ENCODE data around the gene ADAMTSL3. TPM values are rescaled to one million over a fixed set of nuclear protein-coding genes. Genes with fewer than 3 reads are reported as not detected.

The ADAMTSL3 gene
- total and polyA plus RNA-seq, 8 donors = 0.54 to 19.2 (median 6.1) TPM

- no peak for DNase-seq
- TF ChIP-seq, protein P1, sequence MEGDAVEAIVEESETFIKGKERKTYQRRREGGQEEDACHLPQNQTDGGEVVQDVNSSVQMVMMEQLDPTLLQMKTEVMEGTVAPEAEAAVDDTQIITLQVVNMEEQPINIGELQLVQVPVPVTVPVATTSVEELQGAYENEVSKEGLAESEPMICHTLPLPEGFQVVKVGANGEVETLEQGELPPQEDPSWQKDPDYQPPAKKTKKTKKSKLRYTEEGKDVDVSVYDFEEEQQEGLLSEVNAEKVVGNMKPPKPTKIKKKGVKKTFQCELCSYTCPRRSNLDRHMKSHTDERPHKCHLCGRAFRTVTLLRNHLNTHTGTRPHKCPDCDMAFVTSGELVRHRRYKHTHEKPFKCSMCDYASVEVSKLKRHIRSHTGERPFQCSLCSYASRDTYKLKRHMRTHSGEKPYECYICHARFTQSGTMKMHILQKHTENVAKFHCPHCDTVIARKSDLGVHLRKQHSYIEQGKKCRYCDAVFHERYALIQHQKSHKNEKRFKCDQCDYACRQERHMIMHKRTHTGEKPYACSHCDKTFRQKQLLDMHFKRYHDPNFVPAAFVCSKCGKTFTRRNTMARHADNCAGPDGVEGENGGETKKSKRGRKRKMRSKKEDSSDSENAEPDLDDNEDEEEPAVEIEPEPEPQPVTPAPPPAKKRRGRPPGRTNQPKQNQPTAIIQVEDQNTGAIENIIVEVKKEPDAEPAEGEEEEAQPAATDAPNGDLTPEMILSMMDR (IDR thresholded peaks at IDR 0.05) = no peak
- no peak for FAIRE-seq
- intact Hi-C loops (cut with DNase I) = no loop called here
- no peaks in the 10 kb centered on the region for H3K27me3 ChIP-seq
- no peak for ATAC-seq
- H3K27ac ChIP-seq = no peak overlapping the region
- no peaks in the 10 kb centered on the region for H3K4me1 ChIP-seq
- no peaks in the 10 kb centered on the region for H3K9me3 ChIP-seq
- WGBS, 2 donors = 87 to 93% methylated on average over 4 of the region's 4 CpGs
- no peak overlapping the region for H3K4me3 ChIP-seq
- H3K36me3 ChIP-seq = no peaks in the 10 kb centered on the region
Observed at GRCh38 chr15:83830381-83830780, 176.5 kb downstream of the ADAMTSL3 start.

- H3K36me3 ChIP-seq = no peaks in the 10 kb centered on the region
- H3K27ac ChIP-seq = no peak overlapping the region
- H3K4me1 ChIP-seq = peaks cover 0 to 5% (median 0%) of the 10 kb centered on the region in 3 donors
- ATAC-seq (no peak), FAIRE-seq (no peak), DNase-seq (no peak)
- no peak overlapping the region for H3K4me3 ChIP-seq
- TF ChIP-seq, protein P1 (IDR thresholded peaks at IDR 0.05) = no peak
- no peaks in the 10 kb centered on the region for H3K27me3 ChIP-seq
- intact Hi-C loops (cut with DNase I) = no loop called here
- no peaks in the 10 kb centered on the region for H3K9me3 ChIP-seq
- 91 to 95% methylated on average over 4 of the region's 4 CpGs for WGBS, 2 donors
Observed at GRCh38 chr15:83833569-83833968, 179.6 kb downstream of the ADAMTSL3 start.

- Histone ChIP-seq H3K9me3 (no peaks in the 10 kb centered on the region), H3K4me3 (no peak overlapping the region), H3K36me3 (no peaks in the 10 kb centered on the region), H3K27ac (no peak overlapping the region), H3K27me3 (no peaks in the 10 kb centered on the region), H3K4me1 (peaks cover 0 to 9% (median 4%) of the 10 kb centered on the region in 3 donors)
- FAIRE-seq (no peak), DNase-seq (no peak), ATAC-seq (no peak)
- 89 to 91% methylated on average over 1 of the region's 1 CpG for WGBS, 2 donors
- intact Hi-C loops (cut with DNase I) = no loop called here
- TF ChIP-seq, protein P1 (IDR thresholded peaks at IDR 0.05) = no peak
Observed at GRCh38 chr15:83835479-83835878, 181.6 kb downstream of the ADAMTSL3 start.

GRCh38 chr15:83837945-83838571 lies 184.1 kb downstream of the ADAMTSL3 start:
- ATAC-seq = peak; percentile 79 to 95 (median 82)
- 24 to 28% methylated on average over 8 of the region's 8 CpGs for WGBS, 2 donors
- no peak overlapping the region for H3K27ac ChIP-seq
- TF ChIP-seq, protein P1 (IDR thresholded peaks at IDR 0.05) = peak in 2 of 4 donors; percentile 27 to 33
- H3K27me3 ChIP-seq = no peaks in the 10 kb centered on the region
- H3K4me3 ChIP-seq = no peak overlapping the region
- intact Hi-C loops (cut with DNase I) = no loop called here
- peaks cover 0 to 9% (median 4%) of the 10 kb centered on the region in 3 donors for H3K4me1 ChIP-seq
- H3K9me3 ChIP-seq = no peaks in the 10 kb centered on the region
- FAIRE-seq = no peak
- no peaks in the 10 kb centered on the region for H3K36me3 ChIP-seq
- DNase-seq = peak; percentile 33 to 78 (median 64)

GRCh38 chr15:83838763-83839162 lies 184.8 kb downstream of the ADAMTSL3 start:
- intact Hi-C loops (cut with DNase I) = no loop called here
- ATAC-seq (peak; percentile 72 to 87 (median 76)), DNase-seq (no peak), FAIRE-seq (no peak)
- Histone ChIP-seq H3K4me1 (peaks cover 0 to 9% (median 4%) of the 10 kb centered on the region in 3 donors), H3K27ac (no peak overlapping the region), H3K27me3 (no peaks in the 10 kb centered on the region), H3K9me3 (no peaks in the 10 kb centered on the region), H3K4me3 (no peak overlapping the region), H3K36me3 (no peaks in the 10 kb centered on the region)
- 43 to 52% methylated on average over 2 of the region's 2 CpGs for WGBS, 2 donors
- TF ChIP-seq, protein P1 (IDR thresholded peaks at IDR 0.05) = no peak
